GM08714 (cell line): ENCODE measurements around the gene CCDC33.

Source experiments
- H3K4me3 ChIP-seq: fragments of 200-500 bp; sonication (Bioruptor generic); 2 replicates; pipeline ENCODE4 v1.5.1; 2014; ENCODE audit warnings: mild to moderate bottlenecking, low read length, inconsistent platforms
- ZNF274 ChIP-seq: IDR thresholded peaks from 2 replicates; pipeline ENCODE4 v1.6.1; 2012; ENCODE audit warnings: mild to moderate bottlenecking, low read depth, low read length

Gene CCDC33

GRCh38 chr15:74251131-74251811 lies 15.1 kb downstream of the CCDC33 start:
- TF ChIP-seq ZNF274 = no peak

GRCh38 chr15:74252291-74252690 lies 16.2 kb downstream of the CCDC33 start:
- no peak for TF ChIP-seq ZNF274
- no peak overlapping the region for H3K4me3 ChIP-seq

More at GRCh38 chr15:74251131-74251811, 15.1 kb downstream of the CCDC33 start:
- H3K4me3 ChIP-seq = no peak overlapping the region

GRCh38 chr15:74252721-74253120 lies 16.6 kb downstream of the CCDC33 start:
- H3K4me3 ChIP-seq = no peak overlapping the region
- no peak for TF ChIP-seq ZNF274

- TF ChIP-seq ZNF274 = no peak
Observed at GRCh38 chr15:74253211-74253921, 17.2 kb downstream of the CCDC33 start.

GRCh38 chr15:74257105-74257504 lies 21.0 kb downstream of the CCDC33 start:
- no peak overlapping the region for H3K4me3 ChIP-seq
- no peak for TF ChIP-seq ZNF274

More at GRCh38 chr15:74253211-74253921, 17.2 kb downstream of the CCDC33 start:
- H3K4me3 ChIP-seq = no peak overlapping the region

- no peak overlapping the region for H3K4me3 ChIP-seq
- TF ChIP-seq ZNF274 = no peak
Observed at GRCh38 chr15:74257623-74258022, 21.5 kb downstream of the CCDC33 start.

- no peak overlapping the region for H3K4me3 ChIP-seq
- no peak for TF ChIP-seq ZNF274
Observed at GRCh38 chr15:74258456-74259291, 22.5 kb downstream of the CCDC33 start.

- H3K4me3 ChIP-seq = no peak overlapping the region
Observed at GRCh38 chr15:74259292-74259648, 23.1 kb downstream of the CCDC33 start.

GRCh38 chr15:74259821-74260607 lies 23.9 kb downstream of the CCDC33 start:
- no peak overlapping the region for H3K4me3 ChIP-seq
- no peak for TF ChIP-seq ZNF274

More at GRCh38 chr15:74259292-74259648, 23.1 kb downstream of the CCDC33 start:
- no peak for TF ChIP-seq ZNF274

GRCh38 chr15:74261041-74261440 lies 24.9 kb downstream of the CCDC33 start:
- no peak for TF ChIP-seq ZNF274
- H3K4me3 ChIP-seq = no peak overlapping the region

- no peak overlapping the region for H3K4me3 ChIP-seq
- no peak for TF ChIP-seq ZNF274
Observed at GRCh38 chr15:74261685-74262084, 25.6 kb downstream of the CCDC33 start.

- TF ChIP-seq ZNF274 = no peak
Observed at GRCh38 chr15:74262151-74262550, 26.0 kb downstream of the CCDC33 start.

GRCh38 chr15:74262625-74263024 lies 26.5 kb downstream of the CCDC33 start:
- no peak for TF ChIP-seq ZNF274
- no peak overlapping the region for H3K4me3 ChIP-seq

More at GRCh38 chr15:74262151-74262550, 26.0 kb downstream of the CCDC33 start:
- no peak overlapping the region for H3K4me3 ChIP-seq

GRCh38 chr15:74263466-74263865 lies 27.3 kb downstream of the CCDC33 start:
- TF ChIP-seq ZNF274 = no peak

More at GRCh38 chr15:74263466-74263865, 27.3 kb downstream of the CCDC33 start:
- no peak overlapping the region for H3K4me3 ChIP-seq
